AG04450 (cell line): ENCODE measurements around the gene TNNT2. TPM values are rescaled to one million over a fixed set of nuclear protein-coding genes. Genes with fewer than 3 reads are reported as not detected.

Experiments
- CTCF ChIA-PET: fragments of 300-600, 350-600 bp; formaldehyde crosslinking; extraction: SDS; loops from one replicate; lab custom pipeline; 2022; ENCODE audit warnings: antibody characterized with exemption, inconsistent platforms; lab: Charles Lee
- POLR2A ChIA-PET: fragments of 350-600 bp; formaldehyde crosslinking; extraction: SDS; loops from one replicate; lab custom pipeline; 2021; ENCODE audit warnings: antibody characterized with exemption, inconsistent platforms; lab: Yijun Ruan, JAX
- DNase-seq: peaks from one replicate; pipeline ENCODE4 v3.0.0-alpha.2; 2011; ENCODE audit warnings: low read depth, low spot score
- H3K27ac ChIP-seq: one replicate; pipeline ENCODE4 v1.5.1; 2012; ENCODE audit warnings: low read depth, low read length, control low read depth
- H3K27me3 ChIP-seq: one replicate; pipeline ENCODE4 v1.6.0; 2012; ENCODE audit warnings: low read length; ENCODE audit not compliant: control insufficient read depth, insufficient read depth
- H3K4me3 ChIP-seq: 2 replicates; pipeline ENCODE4 v1.5.1; 2011; ENCODE audit warnings: mild to moderate bottlenecking, low read depth, low read length, control low read depth
- H3K9me3 ChIP-seq: 2 replicates; pipeline ENCODE4 v1.5.1; 2012; ENCODE audit warnings: low read length; ENCODE audit not compliant: control insufficient read depth, insufficient read depth
- polyA plus RNA-seq: library from polyadenylated mRNA; depleted of rRNA; stranded (reverse); fragments of >200 nt; gene quantifications from 2 replicates; pipeline ENCODE4 v1.2.3, GENCODE V29; 2011
- TF ChIP-seq, protein P1 (sequence below): IDR thresholded peaks from 2 replicates; pipeline ENCODE4 v1.5.1; 2011; ENCODE audit warnings: low read depth, low read length, control low read depth, inconsistent platforms

The TNNT2 gene
- polyA plus RNA-seq, 1 experiment, result 2.3 TPM

DNA sequence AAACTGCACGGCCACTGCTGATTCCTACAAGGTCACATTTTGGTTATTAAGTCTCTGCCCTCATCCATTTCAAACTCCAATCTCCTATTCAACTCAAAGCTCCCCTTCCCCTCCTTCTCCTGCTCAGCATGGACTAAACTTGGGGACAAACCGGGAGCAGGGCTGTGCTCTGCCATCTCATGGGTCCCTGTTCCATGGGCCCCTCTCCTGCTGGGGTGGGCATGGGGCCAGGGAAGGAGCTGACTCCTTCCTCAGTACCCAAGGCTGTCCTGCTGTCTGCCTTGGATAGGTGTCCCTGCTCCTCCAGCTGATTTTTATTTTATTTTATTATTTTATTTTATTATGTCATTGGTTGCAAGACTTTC is 27.1 kb downstream of the TNNT2 start:
- Histone ChIP-seq H3K27me3 (peaks cover 36% of the 10 kb centered on the region), H3K9me3 (no peaks in the 10 kb centered on the region), H3K4me3 (no peak overlapping the region), H3K27ac (no peak overlapping the region)
- no peak for DNase-seq
- ChIA-PET POLR2A (no interaction called here), CTCF (interaction anchor here (1.3 to 6.3 kb wide), 4 partner anchors 10 to 163 kb away, joined by 5 to 66 read pairs (median 12); no protein-coding TSS in a partner anchor)
- TF ChIP-seq, protein P1, sequence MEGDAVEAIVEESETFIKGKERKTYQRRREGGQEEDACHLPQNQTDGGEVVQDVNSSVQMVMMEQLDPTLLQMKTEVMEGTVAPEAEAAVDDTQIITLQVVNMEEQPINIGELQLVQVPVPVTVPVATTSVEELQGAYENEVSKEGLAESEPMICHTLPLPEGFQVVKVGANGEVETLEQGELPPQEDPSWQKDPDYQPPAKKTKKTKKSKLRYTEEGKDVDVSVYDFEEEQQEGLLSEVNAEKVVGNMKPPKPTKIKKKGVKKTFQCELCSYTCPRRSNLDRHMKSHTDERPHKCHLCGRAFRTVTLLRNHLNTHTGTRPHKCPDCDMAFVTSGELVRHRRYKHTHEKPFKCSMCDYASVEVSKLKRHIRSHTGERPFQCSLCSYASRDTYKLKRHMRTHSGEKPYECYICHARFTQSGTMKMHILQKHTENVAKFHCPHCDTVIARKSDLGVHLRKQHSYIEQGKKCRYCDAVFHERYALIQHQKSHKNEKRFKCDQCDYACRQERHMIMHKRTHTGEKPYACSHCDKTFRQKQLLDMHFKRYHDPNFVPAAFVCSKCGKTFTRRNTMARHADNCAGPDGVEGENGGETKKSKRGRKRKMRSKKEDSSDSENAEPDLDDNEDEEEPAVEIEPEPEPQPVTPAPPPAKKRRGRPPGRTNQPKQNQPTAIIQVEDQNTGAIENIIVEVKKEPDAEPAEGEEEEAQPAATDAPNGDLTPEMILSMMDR, result no peak

DNA sequence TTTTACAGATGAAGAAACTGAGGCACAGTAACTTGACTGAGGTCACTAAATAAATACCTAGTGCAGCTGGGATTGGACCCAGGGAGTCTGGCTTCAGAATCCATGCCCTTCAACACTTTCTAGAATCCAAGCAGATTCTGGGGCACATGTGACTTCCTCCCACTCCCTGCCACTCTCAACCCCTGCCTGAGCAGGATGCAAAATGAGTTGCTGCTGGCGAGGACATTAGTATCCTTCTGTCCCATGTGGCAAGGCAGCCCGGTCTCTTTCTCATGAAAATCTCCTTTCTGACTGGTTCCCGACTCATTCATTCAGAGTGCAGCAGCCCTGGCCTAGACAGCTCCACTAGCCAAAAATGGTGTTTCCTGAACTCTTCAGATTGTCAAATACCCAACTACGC is 28.4 kb downstream of the TNNT2 start:
- H3K27ac ChIP-seq, result no peak overlapping the region
- ChIA-PET POLR2A (no interaction called here), CTCF (interaction anchor here (0.6 to 6.3 kb wide), 16 partner anchors 12 to 377 kb away, joined by 3 to 66 read pairs (median 6); no protein-coding TSS in a partner anchor)
- no peak for DNase-seq
- TF ChIP-seq, protein P1, result no peak
- H3K27me3 ChIP-seq, result peaks cover 35% of the 10 kb centered on the region
- no peak overlapping the region for H3K4me3 ChIP-seq
- H3K9me3 ChIP-seq, result no peaks in the 10 kb centered on the region; the same call in 1 of the 2 replicates

DNA sequence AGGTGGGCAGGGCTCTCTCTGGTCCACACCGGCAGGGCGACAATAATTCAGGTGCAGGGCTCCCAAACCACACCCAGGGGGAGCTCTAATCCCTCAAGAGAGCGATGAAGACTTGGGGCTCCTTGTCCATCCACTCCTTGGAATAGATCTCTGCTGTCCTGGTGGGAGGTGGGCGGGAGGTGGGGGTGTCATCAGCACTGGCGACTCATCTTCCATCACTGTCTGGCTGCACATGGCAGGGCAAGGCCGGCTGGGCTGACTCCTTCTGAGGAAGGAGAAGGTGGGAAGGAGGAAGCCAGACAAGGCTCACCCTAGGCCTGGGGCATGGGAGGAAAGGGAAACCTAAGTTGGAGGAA is 29.3 kb downstream of the TNNT2 start:
- TF ChIP-seq, protein P1, result peak; percentile 84
- no peak overlapping the region for H3K27ac ChIP-seq
- DNase-seq, result peak; percentile 27
- no peaks in the 10 kb centered on the region; the same call in 1 of the 2 replicates for H3K9me3 ChIP-seq
- ChIA-PET CTCF (interaction anchor here (0.8 to 6.3 kb wide), 14 partner anchors 13 to 377 kb away, joined by 3 to 66 read pairs (median 6); no protein-coding TSS in a partner anchor), POLR2A (no interaction called here)
- H3K4me3 ChIP-seq, result no peak overlapping the region
- H3K27me3 ChIP-seq, result peaks cover 39% of the 10 kb centered on the region

DNA sequence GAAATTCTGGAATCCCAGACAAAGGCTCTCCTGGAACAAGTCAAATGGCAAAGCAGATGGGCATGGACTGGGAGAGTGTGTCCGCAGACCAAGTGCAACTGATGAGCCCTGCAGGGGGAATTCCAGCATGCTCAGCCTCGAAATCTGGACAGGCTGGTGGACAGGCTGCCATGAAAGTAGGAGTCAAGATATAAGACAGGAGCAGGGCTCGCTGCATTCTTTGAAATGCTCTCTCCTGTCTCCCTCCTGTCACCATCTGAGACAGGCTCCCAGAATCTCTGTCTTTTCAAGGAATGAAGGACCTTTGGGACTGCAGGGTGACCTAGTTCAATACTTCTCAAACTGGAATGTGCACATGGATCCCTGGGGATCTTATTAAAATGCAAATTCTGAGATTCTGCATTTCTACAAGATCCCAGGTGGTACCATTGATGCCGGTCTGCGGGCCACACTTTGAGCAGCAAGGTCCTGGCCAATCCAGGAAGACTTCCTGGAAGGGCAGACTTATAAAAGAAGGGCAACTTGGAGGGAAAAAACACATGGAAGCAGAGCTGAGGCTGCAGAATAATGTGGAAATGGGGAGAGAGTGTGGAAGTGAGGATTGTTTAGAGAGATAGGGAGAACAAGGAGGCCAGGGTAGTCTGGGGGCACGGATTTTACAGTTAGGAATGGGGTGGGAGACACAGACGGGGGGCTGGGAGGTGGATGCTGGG is 29.8 kb downstream of the TNNT2 start:
- H3K9me3 ChIP-seq, result no peaks in the 10 kb centered on the region; the same call in 1 of the 2 replicates
- no peak for DNase-seq
- TF ChIP-seq, protein P1, result no peak
- H3K27ac ChIP-seq, result no peak overlapping the region
- H3K27me3 ChIP-seq, result peaks cover 44% of the 10 kb centered on the region
- H3K4me3 ChIP-seq, result no peak overlapping the region
- CTCF ChIA-PET, result interaction anchor here (0.6 to 6.3 kb wide), 34 partner anchors 10 to 576 kb away, joined by 3 to 66 read pairs (median 5); partner anchors contain the start of gene PKP1
- POLR2A ChIA-PET, result no interaction called here

DNA sequence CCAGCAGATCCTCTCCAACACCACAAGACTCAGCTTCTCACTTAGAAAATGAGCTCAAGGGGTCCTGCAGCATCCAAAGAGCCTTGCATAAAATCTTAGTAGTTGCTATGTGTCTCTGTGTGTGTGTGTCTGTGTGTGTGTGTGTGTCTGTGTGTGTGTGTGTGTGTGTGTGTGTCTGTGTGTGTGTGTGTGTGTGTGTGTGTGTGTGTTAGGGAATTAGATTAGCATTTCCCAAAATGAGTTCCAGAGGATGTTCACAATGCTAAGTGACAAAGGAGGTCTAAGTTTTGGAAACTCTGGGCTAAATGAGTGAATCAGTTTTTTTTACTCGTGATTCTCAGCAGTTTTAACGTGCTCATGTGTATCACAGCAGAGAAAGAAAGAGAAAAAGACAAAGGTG is 30.5 kb downstream of the TNNT2 start:
- peaks cover 2% of the 10 kb centered on the region; the same call in 1 of the 2 replicates for H3K9me3 ChIP-seq
- no peak overlapping the region for H3K4me3 ChIP-seq
- H3K27me3 ChIP-seq, result peaks cover 45% of the 10 kb centered on the region
- no peak for DNase-seq
- ChIA-PET CTCF (interaction anchor here (0.6 to 6.3 kb wide), 39 partner anchors 9 to 575 kb away, joined by 3 to 66 read pairs (median 4); partner anchors contain the start of gene PKP1), POLR2A (interaction anchor here (0.8 kb wide), 1 partner anchor 166 kb away, joined by 5 read pairs; no protein-coding TSS in a partner anchor)
- H3K27ac ChIP-seq, result no peak overlapping the region
- TF ChIP-seq, protein P1, result no peak
